ENCODE measurements around the gene GPX4. TPM values are rescaled to one million over a fixed set of nuclear protein-coding genes. Genes with fewer than 3 reads are reported as not detected.

GPX4 gene
- total RNA-seq, 3 donors from 2014 or later, result 126 to 187 (median 144) TPM

- no peak for DNase-seq
- no peak for TF ChIP-seq CTCF (IDR thresholded peaks at IDR 0.05)
- H3K4me1 ChIP-seq (ENCODE audit: low read depth), result peaks cover 31% of the 10 kb centered on the region
- ATAC-seq, result peak; percentile 0
- intact Hi-C loops (cut with DNase I, micrococcal nuclease), result no loop called here
- H3K9me3 ChIP-seq, result no peaks in the 10 kb centered on the region
- H3K36me3 ChIP-seq (ENCODE audit: low read depth), result no peaks in the 10 kb centered on the region
- no peak overlapping the region for H3K4me3 ChIP-seq
Measured at GRCh38 chr19:1081301-1082164, 22.3 kb upstream of the GPX4 start.

- intact Hi-C loops (cut with DNase I, micrococcal nuclease), result no loop called here
- no peaks in the 10 kb centered on the region for H3K36me3 ChIP-seq (ENCODE audit: low read depth)
Measured at GRCh38 chr19:1082165-1082927, 21.4 kb upstream of the GPX4 start.

GRCh38 chr19:1082928-1083816 lies 20.6 kb upstream of the GPX4 start:
- Histone ChIP-seq H3K4me3 (peak overlapping the region; percentile 9), H3K36me3 (ENCODE audit: low read depth) (no peaks in the 10 kb centered on the region), H3K4me1 (ENCODE audit: low read depth) (peaks cover 26% of the 10 kb centered on the region), H3K9me3 (no peaks in the 10 kb centered on the region)
- no peak for TF ChIP-seq CTCF (IDR thresholded peaks at IDR 0.05)
- no peak for ATAC-seq
- DNase-seq, result peak in 2 of 3 donors; percentile 51 to 67
- intact Hi-C loops (cut with DNase I, micrococcal nuclease), result no loop called here

More at GRCh38 chr19:1082165-1082927, 21.4 kb upstream of the GPX4 start:
- DNase-seq (peak; percentile 96 to 97 (median 97)), ATAC-seq (peak; percentile 86)
- Histone ChIP-seq H3K9me3 (no peaks in the 10 kb centered on the region), H3K4me1 (ENCODE audit: low read depth) (peaks cover 29% of the 10 kb centered on the region), H3K4me3 (peak overlapping the region; percentile 9)
- no peak for TF ChIP-seq CTCF (IDR thresholded peaks at IDR 0.05)

GRCh38 chr19:1084024-1084868 lies 19.5 kb upstream of the GPX4 start:
- ATAC-seq (no peak), DNase-seq (peak in 2 of 3 donors; percentile 48 to 69)
- H3K4me3 ChIP-seq, result no peak overlapping the region
- intact Hi-C loops (cut with DNase I, micrococcal nuclease), result no loop called here
- no peak for TF ChIP-seq CTCF (IDR thresholded peaks at IDR 0.05)
- H3K4me1 ChIP-seq (ENCODE audit: low read depth), result peaks cover 23% of the 10 kb centered on the region
- H3K9me3 ChIP-seq, result no peaks in the 10 kb centered on the region
- H3K36me3 ChIP-seq (ENCODE audit: low read depth), result no peaks in the 10 kb centered on the region

Data from mucosa of descending colon (tissue), 3 donors.